Measurements from ENCODE around the gene TTLL4.

The TTLL4 gene

GRCh38 chr2:218736531-218736930 is 25.9 kb downstream of the TTLL4 start:
- H3K4me3 ChIP-seq (ENCODE audit: low read depth, low read length) = no peak overlapping the region
- no peak for DNase-seq (ENCODE audit: low read depth)
- no peak for TF ChIP-seq CTCF (IDR thresholded peaks at IDR 0.05; ENCODE audit: control insufficient read depth, extremely low read depth, insufficient read depth)

GRCh38 chr2:218743068-218743467 is 32.4 kb downstream of the TTLL4 start:
- H3K4me3 ChIP-seq (ENCODE audit: low read depth, low read length) = no peak overlapping the region
- no peak for TF ChIP-seq CTCF (IDR thresholded peaks at IDR 0.05; ENCODE audit: control insufficient read depth, extremely low read depth, insufficient read depth)

GRCh38 chr2:218744615-218745014 is 34.0 kb downstream of the TTLL4 start:
- no peak for DNase-seq (ENCODE audit: low read depth)
- no peak overlapping the region for H3K4me3 ChIP-seq (ENCODE audit: low read depth, low read length)
- TF ChIP-seq CTCF (IDR thresholded peaks at IDR 0.05; ENCODE audit: control insufficient read depth, extremely low read depth, insufficient read depth) = no peak

More at GRCh38 chr2:218743068-218743467, 32.4 kb downstream of the TTLL4 start:
- no peak for DNase-seq (ENCODE audit: low read depth)

- no peak overlapping the region for H3K4me3 ChIP-seq (ENCODE audit: low read depth, low read length)
- TF ChIP-seq CTCF (IDR thresholded peaks at IDR 0.05; ENCODE audit: control insufficient read depth, extremely low read depth, insufficient read depth) = no peak
- no peak for DNase-seq (ENCODE audit: low read depth)
These were observed 34.5 kb downstream of the TTLL4 start for GRCh38 chr2:218745160-218745558.

- no peak for DNase-seq (ENCODE audit: low read depth)
- no peak overlapping the region for H3K4me3 ChIP-seq (ENCODE audit: low read depth, low read length)
- TF ChIP-seq CTCF (IDR thresholded peaks at IDR 0.05; ENCODE audit: control insufficient read depth, extremely low read depth, insufficient read depth) = no peak
These were observed 35.2 kb downstream of the TTLL4 start for GRCh38 chr2:218745559-218746469.

- no peak for DNase-seq (ENCODE audit: low read depth)
- no peak overlapping the region for H3K4me3 ChIP-seq (ENCODE audit: low read depth, low read length)
- TF ChIP-seq CTCF (IDR thresholded peaks at IDR 0.05; ENCODE audit: control insufficient read depth, extremely low read depth, insufficient read depth) = no peak
These were observed 35.8 kb downstream of the TTLL4 start for GRCh38 chr2:218746470-218746795.

GRCh38 chr2:218746960-218747359 is 36.3 kb downstream of the TTLL4 start:
- H3K4me3 ChIP-seq (ENCODE audit: low read depth, low read length) = no peak overlapping the region
- no peak for TF ChIP-seq CTCF (IDR thresholded peaks at IDR 0.05; ENCODE audit: control insufficient read depth, extremely low read depth, insufficient read depth)
- DNase-seq (ENCODE audit: low read depth) = no peak

Data from LNCaP clone FGC (cell line).